ENCODE data around the gene TIMM10B. TPM values are rescaled to one million over a fixed set of nuclear protein-coding genes. Genes with fewer than 3 reads are reported as not detected.

TIMM10B gene
- total and polyA plus RNA-seq, 11 donors = 9.5 to 26.9 (median 16.1) TPM

GRCh38 chr11:6498121-6498520 lies 16.8 kb downstream of the TIMM10B start:
- peak overlapping the region in 4 of 12 donors; percentile 22 to 41 (median 32) for H3K27ac ChIP-seq
- peak in 2 of 5 donors; percentile 29 to 55 for DNase-seq
- TF ChIP-seq POLR2A (IDR thresholded peaks at IDR 0.05) = no peak

GRCh38 chr11:6498544-6498943 lies 17.2 kb downstream of the TIMM10B start:
- Histone ChIP-seq H3K27me3 (no peaks in the 10 kb centered on the region), H3K9me3 (no peaks in the 10 kb centered on the region), H3K4me1 (peaks cover 0 to 19% (median 0%) of the 10 kb centered on the region in 12 donors), H3K36me3 (peaks cover 0 to 51% (median 30%) of the 10 kb centered on the region in 9 donors), H3K4me3 (no peak overlapping the region), H3K27ac (peak overlapping the region in 1 of 12 donors; percentile 41)
- ATAC-seq (peak in 1 of 4 donors; percentile 10), DNase-seq (no peak)
- intact Hi-C loops (cut with DNase I) = loop anchor here in 1 of 10 donors (5.0 kb wide), 1 partner anchor 121 kb away; no protein-coding TSS in a partner anchor
- WGBS, 4 donors = 93 to 100% (median 95%) methylated on average over 5 of the region's 5 CpGs
- TF ChIP-seq POLR2A (IDR thresholded peaks at IDR 0.05) (no peak), CTCF (IDR thresholded peaks at IDR 0.05) (no peak)

More at GRCh38 chr11:6498121-6498520, 16.8 kb downstream of the TIMM10B start:
- WGBS, 4 donors = 60 to 83% (median 78%) methylated on average over 5 to 7 of the region's 7 CpGs
- peaks cover 0 to 51% (median 27%) of the 10 kb centered on the region in 9 donors for H3K36me3 ChIP-seq
- no peaks in the 10 kb centered on the region for H3K27me3 ChIP-seq
- peaks cover 0 to 19% (median 0%) of the 10 kb centered on the region in 12 donors for H3K4me1 ChIP-seq
- ATAC-seq = peak in 3 of 4 donors; percentile 35 to 83 (median 75)
- H3K4me3 ChIP-seq = no peak overlapping the region
- intact Hi-C loops (cut with DNase I) = loop anchor here in 1 of 10 donors (5.0 kb wide), 1 partner anchor 121 kb away; no protein-coding TSS in a partner anchor
- H3K9me3 ChIP-seq = no peaks in the 10 kb centered on the region

- peaks cover 0 to 17% (median 0%) of the 10 kb centered on the region in 12 donors for H3K4me1 ChIP-seq
- TF ChIP-seq CTCF (IDR thresholded peaks at IDR 0.05) = no peak
- no peak for TF ChIP-seq POLR2A (IDR thresholded peaks at IDR 0.05)
- no peaks in the 10 kb centered on the region for H3K9me3 ChIP-seq
- intact Hi-C loops (cut with DNase I) = loop anchor here in 7 of 10 donors (5.0 to 10.0 kb wide), 5 partner anchors 58 to 478 kb away; partner anchors contain the start of gene HPX (in 4 of the 7)
- no peak for ATAC-seq
- no peak for DNase-seq
- no peaks in the 10 kb centered on the region for H3K27me3 ChIP-seq
- no peak overlapping the region for H3K4me3 ChIP-seq
- no peak overlapping the region for H3K27ac ChIP-seq
- 94 to 98% (median 96%) methylated on average over 3 of the region's 3 CpGs for WGBS, 4 donors
- peaks cover 0 to 55% (median 40%) of the 10 kb centered on the region in 9 donors for H3K36me3 ChIP-seq
Observed at GRCh38 chr11:6502382-6502781, 21.1 kb downstream of the TIMM10B start.

- no peak for ATAC-seq
- WGBS, 4 donors = 79 to 85% (median 82%) methylated on average over 3 of the region's 3 CpGs
Observed at GRCh38 chr11:6504166-6504565, 22.9 kb downstream of the TIMM10B start.

More at GRCh38 chr11:6504166-6504565, 22.9 kb downstream of the TIMM10B start:
- Histone ChIP-seq H3K27me3 (no peaks in the 10 kb centered on the region), H3K4me1 (peaks cover 0 to 2% (median 0%) of the 10 kb centered on the region in 12 donors), H3K27ac (no peak overlapping the region), H3K36me3 (peaks cover 0 to 56% (median 36%) of the 10 kb centered on the region in 9 donors), H3K4me3 (no peak overlapping the region), H3K9me3 (no peaks in the 10 kb centered on the region)
- intact Hi-C loops (cut with DNase I) = loop anchor here in 8 of 10 donors (2.0 to 10.0 kb wide), 6 partner anchors 59 to 479 kb away; partner anchors contain the start of gene HPX (in 4 of the 8)
- no peak for TF ChIP-seq CTCF (IDR thresholded peaks at IDR 0.05)
- TF ChIP-seq POLR2A (IDR thresholded peaks at IDR 0.05) = no peak
- DNase-seq = no peak

All from heart left ventricle (tissue), 16 donors.